ENCODE measurements around the gene NT5DC3. TPM values are rescaled to one million over a fixed set of nuclear protein-coding genes. Genes with fewer than 3 reads are reported as not detected.

The NT5DC3 gene
- total RNA-seq, 1 experiment from 2014 or later: 12.5 TPM

- TF ChIP-seq ARID4B (CRISPR knock-in tag; IDR thresholded peaks at IDR 0.05; ENCODE audit: borderline replicate concordance) (no peak), NR3C1 (CRISPR knock-in tag; conservative IDR thresholded peaks at IDR 0.05; ENCODE audit: low read depth) (no peak)
These were observed 67.7 kb downstream of the NT5DC3 start (continued) for GRCh38 chr12:103773109-103773910.

- ATAC-seq (no peak; the same call in 1 of the 2 replicates), DNase-seq (ENCODE audit: low spot score) (no peak)
- Mint-ChIP-seq H3K4me3 (no peak overlapping the region), H3K9me3 (no peaks in the 10 kb centered on the region), H3K27me3 (ENCODE audit: low read depth) (no peaks in the 10 kb centered on the region), H3K27ac (no peak overlapping the region), H3K36me3 (peaks cover 25% of the 10 kb centered on the region), H3K4me1 (peaks cover 18% of the 10 kb centered on the region)
- POLR2A ChIA-PET: no interaction called here
- CTCF ChIA-PET: interaction anchor here (1.1 to 1.5 kb wide), 2 partner anchors 26 to 106 kb away, joined by 3 to 4 read pairs; no protein-coding TSS in a partner anchor
- TF ChIP-seq EMX1 (CRISPR knock-in tag; IDR thresholded peaks at IDR 0.05) (no peak), NFYB (CRISPR knock-in tag; conservative IDR thresholded peaks at IDR 0.05; ENCODE audit: low read depth) (no peak), CREM (CRISPR knock-in tag; IDR thresholded peaks at IDR 0.05) (no peak), FOXJ3 (CRISPR knock-in tag; IDR thresholded peaks at IDR 0.05; ENCODE audit: borderline replicate concordance) (no peak), MYBL2 (CRISPR knock-in tag; IDR thresholded peaks at IDR 0.05) (no peak), GRHL2 (CRISPR knock-in tag; IDR thresholded peaks at IDR 0.05; ENCODE audit: insufficient replicate concordance, severe bottlenecking) (no peak), ZMAT4 (CRISPR knock-in tag; IDR thresholded peaks at IDR 0.05) (no peak), ATF6 (CRISPR knock-in tag; IDR thresholded peaks at IDR 0.05) (no peak), ZNF512 (CRISPR knock-in tag; IDR thresholded peaks at IDR 0.05; ENCODE audit: borderline replicate concordance) (no peak), TP53 (CRISPR knock-in tag; IDR thresholded peaks at IDR 0.05) (no peak)
These were observed 68.5 kb downstream of the NT5DC3 start for GRCh38 chr12:103772367-103773108.

- DNase-seq (ENCODE audit: low spot score) (peak; percentile 68), ATAC-seq (peak; percentile 92)
- Mint-ChIP-seq H3K36me3 (peaks cover 25% of the 10 kb centered on the region; the same call in 1 of the 2 replicates), H3K4me3 (no peak overlapping the region), H3K27ac (peak overlapping the region; percentile 38), H3K9me3 (no peaks in the 10 kb centered on the region), H3K4me1 (peaks cover 18% of the 10 kb centered on the region), H3K27me3 (ENCODE audit: low read depth) (no peaks in the 10 kb centered on the region)
- ChIA-PET CTCF (interaction anchor here (0.6 to 1.9 kb wide), 11 partner anchors 10 to 338 kb away, joined by 3 to 8 read pairs (median 3); partner anchors contain the start of gene HSP90B1), POLR2A (no interaction called here)
- TF ChIP-seq CREM (CRISPR knock-in tag; IDR thresholded peaks at IDR 0.05) (no peak), ELF4 (CRISPR knock-in tag; IDR thresholded peaks at IDR 0.05; ENCODE audit: low read depth) (no peak), MYBL2 (CRISPR knock-in tag; IDR thresholded peaks at IDR 0.05) (no peak), AFF4 (CRISPR knock-in tag; IDR thresholded peaks at IDR 0.05; ENCODE audit: borderline replicate concordance) (no peak), JAZF1 (CRISPR knock-in tag; IDR thresholded peaks at IDR 0.05) (no peak)
These were observed 69.6 kb downstream of the NT5DC3 start for GRCh38 chr12:103771466-103771865.

Data from WTC11 (cell line).